K562 treated with DMSO at 1 percent for 4 hours (cell line): ENCODE data around the gene C3. TPM values are rescaled to one million over a fixed set of nuclear protein-coding genes. Genes with fewer than 3 reads are reported as not detected.

Experiments
- total RNA-seq: library from RNA; unstranded; fragments of 300-600 nt; gene quantifications from 2 replicates; pipeline ENCODE4 v1.2.3, GENCODE V29; 2022; ENCODE audit not compliant: insufficient read depth

The C3 gene
- total RNA-seq: 19.3 and 29.1 TPM in 2 replicates

DNA sequence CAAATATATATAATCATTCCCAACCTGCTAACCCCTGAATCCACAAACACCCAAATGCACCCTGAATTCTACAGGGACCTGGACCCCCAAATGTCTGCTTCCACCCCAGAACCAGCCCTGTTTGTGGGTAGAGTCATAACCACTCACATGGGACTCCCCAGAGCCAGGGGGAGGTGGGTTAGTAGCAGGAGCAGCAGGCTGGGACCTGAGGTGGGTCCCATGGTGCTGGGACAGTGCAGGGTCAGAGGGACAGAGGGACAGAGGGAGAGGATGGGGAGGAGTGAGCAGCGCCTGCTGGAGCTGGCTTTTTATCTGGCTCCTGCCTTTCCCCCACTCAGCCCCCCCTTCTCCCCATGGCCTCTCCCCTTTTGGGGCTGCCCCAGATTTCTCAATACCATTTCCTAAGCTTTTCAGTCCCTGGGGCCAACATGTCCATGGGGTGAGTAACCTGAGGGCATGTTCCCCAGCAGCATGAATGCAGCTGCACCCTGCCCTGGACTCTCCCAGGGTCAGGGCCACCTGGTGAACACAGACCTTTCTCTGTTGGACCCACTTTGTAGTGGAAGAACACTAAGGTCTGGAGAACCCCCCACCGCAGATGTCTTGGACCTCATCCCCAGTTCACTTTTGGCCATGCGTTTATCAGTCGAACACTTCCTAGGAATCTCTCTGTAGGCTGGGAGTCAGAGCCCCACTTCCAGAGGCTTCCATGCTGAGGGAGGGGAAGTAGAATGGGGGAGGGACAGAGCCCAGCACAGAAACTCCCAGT lies at the start of gene C3:
Gene C3, minus strand, starts transcription at position 282 of the 769 bp plus-strand sequence. Its CDS starts 61 bp downstream, at position 221.

DNA sequence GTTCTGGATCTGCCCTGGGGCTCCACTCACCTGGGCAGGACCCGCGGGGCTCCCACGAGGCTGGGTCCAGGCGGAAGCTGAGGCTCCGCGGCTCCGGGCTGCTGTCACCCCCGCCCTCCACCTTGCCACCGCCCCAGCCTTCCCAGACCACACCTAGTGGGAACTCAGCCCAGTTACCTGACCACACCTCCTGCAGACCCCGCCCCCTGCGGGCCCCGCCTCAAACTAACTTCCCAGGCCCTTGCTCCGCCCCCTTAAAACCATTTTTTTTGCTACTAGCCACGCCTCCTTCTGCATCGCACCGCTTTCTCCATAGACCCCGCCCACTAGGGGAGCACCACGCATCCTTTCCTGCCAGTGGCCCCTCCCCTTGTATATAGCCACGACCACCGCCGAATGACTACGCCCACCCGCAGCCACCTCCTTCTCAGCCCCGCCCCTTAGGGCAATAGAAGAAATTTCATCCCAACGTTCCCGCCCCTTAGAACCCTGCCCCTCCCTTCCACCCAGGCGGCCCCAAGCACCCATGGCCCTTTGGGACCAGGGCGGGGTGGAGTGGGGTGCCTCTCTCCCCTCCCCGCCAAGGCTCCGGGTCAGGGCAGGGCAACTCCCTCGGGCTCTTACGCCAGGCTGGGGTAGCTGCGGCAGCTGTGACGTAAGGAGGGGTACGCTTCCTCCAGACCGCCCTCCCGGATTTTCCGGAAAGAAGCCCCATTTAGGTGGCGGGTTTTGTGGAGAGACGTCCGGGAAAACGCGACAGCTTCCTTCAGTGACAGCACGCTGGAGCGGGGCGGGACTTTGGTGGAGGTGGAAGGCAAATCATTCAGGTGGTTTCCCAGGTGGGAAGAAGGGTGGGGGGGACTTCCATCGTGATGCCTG lies 47.1 kb upstream of the C3 start, which contains the start of gene SH2D3A:
Gene SH2D3A, minus strand, starts transcription at position 79 of the 879 bp plus-strand sequence. CDS start 3,687 bp downstream, outside the sequence.

DNA sequence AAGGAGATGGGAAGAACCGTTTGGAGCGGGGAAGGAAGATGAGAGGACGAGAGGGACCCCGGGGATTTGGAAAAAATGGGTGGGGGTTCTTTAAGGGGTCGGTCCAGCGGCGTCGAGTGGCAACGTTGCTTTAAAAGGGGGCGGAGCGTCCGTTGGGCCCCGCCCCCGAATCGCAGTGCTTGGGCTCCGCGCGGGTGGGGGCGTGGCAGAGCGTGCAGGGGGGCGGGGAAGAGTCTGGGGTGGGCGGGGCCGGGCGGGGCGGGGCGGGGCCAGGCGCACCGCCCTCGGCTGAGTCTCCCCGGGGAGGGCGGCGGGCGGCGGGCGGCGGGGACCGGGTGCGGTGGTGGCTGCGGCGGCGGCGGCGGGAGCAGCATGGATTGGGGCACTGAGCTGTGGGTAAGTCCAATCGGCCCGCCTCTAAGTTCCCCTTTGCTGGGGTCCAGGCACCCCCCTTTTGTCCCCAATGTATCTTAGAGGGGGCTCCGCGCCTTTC lies 19.0 kb upstream of the C3 start, which contains the start of gene TRIP10:
Gene TRIP10, plus strand, starts transcription at position 291 of the 493 bp plus-strand sequence. Its CDS starts 82 bp downstream, at position 373.

DNA sequence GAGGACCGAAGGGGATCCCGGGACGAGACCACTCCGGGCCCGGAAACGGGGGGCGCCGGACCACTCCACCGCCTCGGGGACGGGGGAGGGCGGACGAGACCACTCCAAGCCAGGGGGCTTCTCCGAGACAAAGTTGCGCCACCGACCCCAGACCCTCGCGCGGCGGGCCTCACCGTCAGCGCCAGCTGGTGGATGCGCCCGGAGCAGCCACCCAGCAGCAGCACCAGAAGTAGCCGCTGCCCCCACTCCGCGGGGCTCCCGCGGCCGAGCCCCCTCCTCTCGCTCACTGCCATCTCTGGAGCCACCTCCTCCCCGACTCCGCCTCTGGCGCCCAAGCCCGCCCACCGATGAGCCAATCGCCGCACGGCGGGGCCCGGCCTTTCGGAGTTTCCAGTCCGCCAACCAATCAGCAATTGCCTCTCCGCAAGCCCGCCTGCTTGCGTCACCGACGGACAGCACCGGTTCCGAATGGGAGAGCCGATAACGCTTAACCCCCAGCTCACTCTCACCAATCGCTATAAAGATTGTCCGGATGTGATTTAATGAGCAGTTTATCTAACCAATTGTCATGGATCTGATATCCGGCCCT lies 16.9 kb upstream of the C3 start, which contains the start of gene GPR108:
Gene GPR108, minus strand, starts transcription at position 297 of the 589 bp plus-strand sequence. Its CDS starts 4 bp downstream, at position 293.

Other genes with a start within 250 kb of the C3 start
- 1.7 and 1.9 TPM in 2 replicates for gene DENND1C, start 238.9 kb downstream of the C3 start, total RNA-seq
- gene TUBB4A, start 218.3 kb downstream of the C3 start, total RNA-seq: 5.5 and 8.6 TPM in 2 replicates
- 17.9 and 30.7 TPM in 2 replicates for gene TNFSF9, start 189.6 kb downstream of the C3 start, total RNA-seq
- gene CD70, start 129.5 kb downstream of the C3 start, total RNA-seq: 2.7 and 5.5 TPM in 2 replicates
- 0.12 TPM in 1 of 2 replicates, not detected in the other for gene TNFSF14, start 50.5 kb downstream of the C3 start, total RNA-seq
- 47.1 and 67.5 TPM in 2 replicates for gene GPR108, start 16.9 kb upstream of the C3 start, total RNA-seq
- gene TRIP10, start 19.0 kb upstream of the C3 start, total RNA-seq: 37.3 and 38.2 TPM in 2 replicates
- gene SH2D3A, start 46.8 kb upstream of the C3 start, total RNA-seq: 6.2 and 6.4 TPM in 2 replicates
- 36.4 and 39.0 TPM in 2 replicates for gene VAV1, start 52.1 kb upstream of the C3 start, total RNA-seq
- 2.9 and 4.8 TPM in 2 replicates for gene ADGRE1, start 166.9 kb upstream of the C3 start, total RNA-seq